ENCODE measurements around the gene NPAS3.

DNA sequence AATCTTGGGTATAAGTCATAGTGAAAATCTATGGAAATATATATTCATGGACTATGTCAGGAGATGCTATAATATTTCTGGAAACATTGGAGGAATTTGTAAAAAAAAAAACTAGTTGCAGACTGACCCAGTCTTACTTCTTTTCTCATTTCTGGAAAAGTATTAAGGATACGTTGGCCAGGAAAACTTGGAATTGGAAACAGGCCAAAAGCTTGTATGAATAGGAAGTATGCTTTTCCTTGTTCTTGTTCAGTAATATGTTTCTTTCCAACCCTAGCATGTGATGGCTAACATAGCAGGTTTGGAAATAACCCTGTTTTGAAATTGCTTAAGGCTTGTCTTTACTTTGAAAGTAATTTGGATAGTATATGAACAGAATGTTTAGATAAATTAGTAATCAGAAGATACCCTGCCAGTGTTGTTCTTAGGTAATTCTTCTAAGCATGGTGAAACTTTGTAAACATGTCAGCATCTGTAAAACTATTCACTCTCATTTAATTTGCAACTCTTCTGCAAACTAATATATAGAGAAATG, 316.2 kb downstream of the NPAS3 start:
- TF ChIP-seq CTCF (conservative IDR thresholded peaks at IDR 0.05; ENCODE audit: low read depth, low read length) (no peak), EZH2 (IDR thresholded peaks at IDR 0.05; ENCODE audit: borderline replicate concordance, low read depth, low read length, poor library complexity, severe bottlenecking) (no peak)
